ENCODE results near the gene CHD9. TPM values are rescaled to one million over a fixed set of nuclear protein-coding genes. Genes with fewer than 3 reads are reported as not detected.

Gene CHD9
- total RNA-seq, 1 donor from 2014 or later: 86.0 TPM

DNA sequence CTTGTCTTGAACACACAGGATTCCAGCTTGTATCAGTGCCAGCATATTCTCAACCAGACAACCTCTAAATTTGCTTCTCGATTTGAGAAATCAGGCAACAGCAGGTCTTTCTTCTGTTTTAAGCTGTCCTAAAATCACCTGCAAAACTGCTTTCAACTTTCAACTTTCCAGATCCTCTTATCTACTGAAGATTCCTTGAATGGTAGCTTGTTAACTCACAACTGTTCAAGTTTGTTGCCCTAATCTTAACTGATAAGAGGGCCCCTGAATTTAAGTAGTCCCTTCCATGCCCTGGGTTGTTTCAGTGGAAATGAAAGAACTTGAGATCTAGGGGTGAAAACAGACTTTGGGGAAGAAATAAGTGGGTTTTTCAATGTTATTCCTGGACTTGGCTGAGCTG lies 57.2 kb downstream of the CHD9 start:
- Histone ChIP-seq H3F3A (ENCODE audit: low read depth) (peaks cover 6% of the 10 kb centered on the region), H3K9me3 (ENCODE audit: low read depth) (no peaks in the 10 kb centered on the region), H3K79me2 (ENCODE audit: low read depth) (no peaks in the 10 kb centered on the region), H3K27ac (no peak overlapping the region), H3K27me3 (no peaks in the 10 kb centered on the region), H3K36me3 (no peaks in the 10 kb centered on the region), H3K4me1 (peaks cover 10% of the 10 kb centered on the region), H3K4me3 (no peak overlapping the region), H2AFZ (replicated peaks) (no peak overlapping the region), H3K4me2 (no peak overlapping the region), H4K20me1 (ENCODE audit: low read depth) (no peaks in the 10 kb centered on the region), H3K9ac (no peak overlapping the region)
- TF ChIP-seq, protein P1, sequence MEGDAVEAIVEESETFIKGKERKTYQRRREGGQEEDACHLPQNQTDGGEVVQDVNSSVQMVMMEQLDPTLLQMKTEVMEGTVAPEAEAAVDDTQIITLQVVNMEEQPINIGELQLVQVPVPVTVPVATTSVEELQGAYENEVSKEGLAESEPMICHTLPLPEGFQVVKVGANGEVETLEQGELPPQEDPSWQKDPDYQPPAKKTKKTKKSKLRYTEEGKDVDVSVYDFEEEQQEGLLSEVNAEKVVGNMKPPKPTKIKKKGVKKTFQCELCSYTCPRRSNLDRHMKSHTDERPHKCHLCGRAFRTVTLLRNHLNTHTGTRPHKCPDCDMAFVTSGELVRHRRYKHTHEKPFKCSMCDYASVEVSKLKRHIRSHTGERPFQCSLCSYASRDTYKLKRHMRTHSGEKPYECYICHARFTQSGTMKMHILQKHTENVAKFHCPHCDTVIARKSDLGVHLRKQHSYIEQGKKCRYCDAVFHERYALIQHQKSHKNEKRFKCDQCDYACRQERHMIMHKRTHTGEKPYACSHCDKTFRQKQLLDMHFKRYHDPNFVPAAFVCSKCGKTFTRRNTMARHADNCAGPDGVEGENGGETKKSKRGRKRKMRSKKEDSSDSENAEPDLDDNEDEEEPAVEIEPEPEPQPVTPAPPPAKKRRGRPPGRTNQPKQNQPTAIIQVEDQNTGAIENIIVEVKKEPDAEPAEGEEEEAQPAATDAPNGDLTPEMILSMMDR (IDR thresholded peaks at IDR 0.05): no peak
- no peak for TF ChIP-seq EZH2 (IDR thresholded peaks at IDR 0.05)
- no peak for TF ChIP-seq EZH2phosphoT487 (IDR thresholded peaks at IDR 0.05)
- peaks cover 6% of the 10 kb centered on the region for H3K4me1 Mint-ChIP-seq
- H3K27ac Mint-ChIP-seq: no peak overlapping the region
- no peak for DNase-seq (ENCODE audit: low spot score)
- H3K4me3 Mint-ChIP-seq: no peak overlapping the region
- H3K9me3 Mint-ChIP-seq: no peaks in the 10 kb centered on the region
- no peaks in the 10 kb centered on the region for H3K36me3 Mint-ChIP-seq
- no peaks in the 10 kb centered on the region for H3K27me3 Mint-ChIP-seq (ENCODE audit: insufficient read depth, low read depth)

DNA sequence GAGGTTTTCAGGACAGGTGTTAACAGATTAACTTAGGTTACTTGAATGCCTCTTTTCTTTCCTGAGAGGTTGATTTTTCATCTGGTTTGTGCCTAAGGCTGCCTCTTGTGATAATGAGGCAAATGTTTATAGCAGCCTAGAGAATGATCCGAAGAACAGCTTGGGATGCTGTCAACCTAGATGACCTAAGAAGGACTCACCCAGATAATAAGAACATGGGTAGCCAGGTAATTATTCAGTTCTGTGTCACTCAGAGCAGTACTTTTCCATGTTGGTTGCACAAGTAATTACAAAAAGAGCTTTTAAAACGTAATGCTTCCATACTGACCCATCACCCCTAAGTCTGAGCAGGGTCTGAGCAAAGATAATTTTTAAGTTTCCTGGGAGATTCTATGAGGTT lies 60.3 kb downstream of the CHD9 start:
- H3K27ac Mint-ChIP-seq: no peak overlapping the region
- TF ChIP-seq, protein P1 (IDR thresholded peaks at IDR 0.05): no peak
- no peak for TF ChIP-seq EZH2 (IDR thresholded peaks at IDR 0.05)
- no peak for TF ChIP-seq EZH2phosphoT487 (IDR thresholded peaks at IDR 0.05)

DNA sequence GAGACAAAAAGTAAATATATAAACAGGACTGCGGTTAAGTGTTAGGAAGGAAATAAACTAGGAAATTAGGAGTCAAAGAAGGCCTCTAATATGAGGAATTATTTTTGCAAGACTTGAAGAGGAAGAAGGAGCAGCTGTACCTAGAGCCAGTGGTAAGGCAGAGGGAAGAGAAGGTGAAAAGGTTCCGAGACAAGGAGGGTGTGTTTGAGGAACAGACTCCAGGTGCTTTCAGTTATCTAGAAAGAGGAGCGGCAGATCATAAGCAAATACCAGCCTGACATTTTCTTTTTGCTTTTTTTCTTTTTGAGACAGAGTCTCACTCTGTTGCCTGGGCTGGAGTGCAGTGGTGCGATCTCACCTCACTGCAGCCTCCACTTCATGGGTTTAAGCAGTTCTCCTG lies 61.0 kb downstream of the CHD9 start:
- no peak overlapping the region for H2AFZ ChIP-seq (replicated peaks)
- H3K27ac Mint-ChIP-seq: no peak overlapping the region
- H3K36me3 Mint-ChIP-seq: no peaks in the 10 kb centered on the region
- H3F3A ChIP-seq (ENCODE audit: low read depth): peaks cover 6% of the 10 kb centered on the region
- H3K9ac ChIP-seq: no peak overlapping the region
- H3K9me3 Mint-ChIP-seq: no peaks in the 10 kb centered on the region
- no peak overlapping the region for H3K27ac ChIP-seq
- H3K9me3 ChIP-seq (ENCODE audit: low read depth): no peaks in the 10 kb centered on the region
- H3K4me1 Mint-ChIP-seq: peaks cover 5% of the 10 kb centered on the region
- TF ChIP-seq, protein P1 (IDR thresholded peaks at IDR 0.05): no peak
- TF ChIP-seq EZH2 (IDR thresholded peaks at IDR 0.05): no peak
- no peak overlapping the region for H3K4me2 ChIP-seq
- no peak overlapping the region for H3K4me3 Mint-ChIP-seq
- H3K27me3 Mint-ChIP-seq (ENCODE audit: insufficient read depth, low read depth): no peaks in the 10 kb centered on the region
- H3K4me1 ChIP-seq: peaks cover 10% of the 10 kb centered on the region
- no peak overlapping the region for H3K4me3 ChIP-seq
- no peaks in the 10 kb centered on the region for H3K27me3 ChIP-seq
- no peak for DNase-seq (ENCODE audit: low spot score)
- no peaks in the 10 kb centered on the region for H3K79me2 ChIP-seq (ENCODE audit: low read depth)
- no peaks in the 10 kb centered on the region for H4K20me1 ChIP-seq (ENCODE audit: low read depth)
- no peaks in the 10 kb centered on the region for H3K36me3 ChIP-seq

More for the DNA sequence above, 60.3 kb downstream of the CHD9 start:
- Mint-ChIP-seq H3K9me3 (no peaks in the 10 kb centered on the region), H3K4me3 (no peak overlapping the region), H3K36me3 (no peaks in the 10 kb centered on the region), H3K4me1 (peaks cover 6% of the 10 kb centered on the region), H3K27me3 (ENCODE audit: insufficient read depth, low read depth) (no peaks in the 10 kb centered on the region)
- H3K9ac ChIP-seq: no peak overlapping the region
- H3F3A ChIP-seq (ENCODE audit: low read depth): peaks cover 6% of the 10 kb centered on the region
- H3K27me3 ChIP-seq: no peaks in the 10 kb centered on the region
- no peak overlapping the region for H2AFZ ChIP-seq (replicated peaks)
- H3K4me3 ChIP-seq: no peak overlapping the region
- no peak overlapping the region for H3K4me2 ChIP-seq
- H3K36me3 ChIP-seq: no peaks in the 10 kb centered on the region
- H3K9me3 ChIP-seq (ENCODE audit: low read depth): no peaks in the 10 kb centered on the region
- H3K27ac ChIP-seq: no peak overlapping the region
- DNase-seq (ENCODE audit: low spot score): no peak
- H4K20me1 ChIP-seq (ENCODE audit: low read depth): no peaks in the 10 kb centered on the region
- H3K79me2 ChIP-seq (ENCODE audit: low read depth): no peaks in the 10 kb centered on the region
- peaks cover 10% of the 10 kb centered on the region for H3K4me1 ChIP-seq
